HEK293 (cell line): ENCODE measurements around the gene E2F1.
A peak's percentile ranks its signal among the peaks of the same experiment; 100 is the strongest.

Experiments
- BCL11A ChIP-seq: fragments of 450-650 bp; formaldehyde crosslinking; IDR thresholded peaks from 2 replicates; pipeline ENCODE4 v1.5.1; 2016; ENCODE audit warnings: low read depth, missing biosample characterization, missing genetic modification characterization
- GLIS1 ChIP-seq: fragments of 450-650 bp; formaldehyde crosslinking; IDR thresholded peaks from 2 replicates; pipeline ENCODE4 v1.5.1; 2016; ENCODE audit warnings: missing biosample characterization, missing genetic modification characterization
- KLF1 ChIP-seq: fragments of 450-650 bp; formaldehyde crosslinking; IDR thresholded peaks from 2 replicates; pipeline ENCODE4 v1.5.1; 2016; ENCODE audit warnings: missing biosample characterization, missing genetic modification characterization
- REST ChIP-seq: fragments of 450-650 bp; formaldehyde crosslinking; IDR thresholded peaks from 2 replicates; pipeline ENCODE4 v1.5.1; 2016; ENCODE audit warnings: missing biosample characterization, missing genetic modification characterization
- SCRT1 ChIP-seq: fragments of 450-650 bp; formaldehyde crosslinking; IDR thresholded peaks from 2 replicates; pipeline ENCODE4 v1.5.1; 2016; ENCODE audit warnings: missing biosample characterization, missing genetic modification characterization, borderline replicate concordance
- SCRT2 ChIP-seq: fragments of 450-650 bp; formaldehyde crosslinking; IDR thresholded peaks from 2 replicates; pipeline ENCODE4 v1.5.1; 2016; ENCODE audit warnings: missing biosample characterization, missing genetic modification characterization
- SP3 ChIP-seq: fragments of 450-650 bp; formaldehyde crosslinking; IDR thresholded peaks from 2 replicates; pipeline ENCODE4 v1.5.1; 2016; ENCODE audit warnings: missing biosample characterization, missing genetic modification characterization
- ZBTB1 ChIP-seq: fragments of 450-650 bp; formaldehyde crosslinking; IDR thresholded peaks from 2 replicates; pipeline ENCODE4 v1.5.1; 2016; ENCODE audit warnings: missing biosample characterization, missing genetic modification characterization
- ZBTB10 ChIP-seq: fragments of 450-650 bp; formaldehyde crosslinking; IDR thresholded peaks from 2 replicates; pipeline ENCODE4 v1.5.1; 2016; ENCODE audit warnings: missing biosample characterization, missing genetic modification characterization
- ZBTB6 ChIP-seq: fragments of 450-650 bp; formaldehyde crosslinking; IDR thresholded peaks from 2 replicates; pipeline ENCODE4 v1.5.1; 2017; ENCODE audit warnings: missing biosample characterization, missing genetic modification characterization
- ZBTB7A ChIP-seq: fragments of 450-650 bp; formaldehyde crosslinking; IDR thresholded peaks from 2 replicates; pipeline ENCODE4 v1.5.1; 2016; ENCODE audit warnings: low read depth, missing biosample characterization, missing genetic modification characterization
- ZBTB8A ChIP-seq: fragments of 450-650 bp; formaldehyde crosslinking; IDR thresholded peaks from 2 replicates; pipeline ENCODE4 v1.5.1; 2016; ENCODE audit warnings: missing biosample characterization, missing genetic modification characterization
- ZEB2 ChIP-seq: fragments of 450-650 bp; formaldehyde crosslinking; IDR thresholded peaks from 2 replicates; pipeline ENCODE4 v1.5.1; 2016; ENCODE audit warnings: missing biosample characterization, missing genetic modification characterization
- ZIC2 ChIP-seq: fragments of 450-650 bp; formaldehyde crosslinking; IDR thresholded peaks from 2 replicates; pipeline ENCODE4 v1.5.1; 2016; ENCODE audit warnings: missing biosample characterization, missing genetic modification characterization
- ZNF114 ChIP-seq: fragments of 450-650 bp; formaldehyde crosslinking; IDR thresholded peaks from 2 replicates; pipeline ENCODE4 v1.5.0; 2017; ENCODE audit warnings: missing biosample characterization, missing genetic modification characterization
- ZNF132 ChIP-seq: fragments of 450-650 bp; formaldehyde crosslinking; IDR thresholded peaks from 2 replicates; pipeline ENCODE4 v1.5.1; 2017; ENCODE audit warnings: missing biosample characterization, missing genetic modification characterization, borderline replicate concordance
- ZNF148 ChIP-seq: fragments of 450-650 bp; formaldehyde crosslinking; IDR thresholded peaks from 2 replicates; pipeline ENCODE4 v1.5.0; 2017; ENCODE audit warnings: missing biosample characterization, missing genetic modification characterization, borderline replicate concordance
- ZNF174 ChIP-seq: fragments of 450-650 bp; formaldehyde crosslinking; IDR thresholded peaks from 2 replicates; pipeline ENCODE4 v1.5.0; 2017; ENCODE audit warnings: missing biosample characterization, mild to moderate bottlenecking, missing genetic modification characterization
- ZNF202 ChIP-seq: fragments of 450-650 bp; formaldehyde crosslinking; IDR thresholded peaks from 2 replicates; pipeline ENCODE4 v1.5.1; 2016; ENCODE audit warnings: missing biosample characterization, missing genetic modification characterization, borderline replicate concordance
- ZNF214 ChIP-seq: fragments of 450-650 bp; formaldehyde crosslinking; IDR thresholded peaks from 2 replicates; pipeline ENCODE4 v1.5.1; 2017; ENCODE audit warnings: missing biosample characterization, mild to moderate bottlenecking, missing genetic modification characterization, borderline replicate concordance
- ZNF302 ChIP-seq: fragments of 450-650 bp; formaldehyde crosslinking; IDR thresholded peaks from 2 replicates; pipeline ENCODE4 v1.5.1; 2016; ENCODE audit warnings: missing biosample characterization, missing genetic modification characterization, low read depth
- ZNF362 ChIP-seq: fragments of 450-650 bp; formaldehyde crosslinking; IDR thresholded peaks from 2 replicates; pipeline ENCODE4 v1.5.1; 2016; ENCODE audit warnings: missing biosample characterization, missing genetic modification characterization
- ZNF37A ChIP-seq: fragments of 450-650 bp; IDR thresholded peaks from 2 replicates; pipeline ENCODE4 v1.5.1; 2018; ENCODE audit warnings: missing biosample characterization, missing genetic modification characterization
- ZNF423 ChIP-seq: fragments of 450-650 bp; formaldehyde crosslinking; IDR thresholded peaks from 2 replicates; pipeline ENCODE4 v1.5.1; 2016; ENCODE audit warnings: missing biosample characterization, missing genetic modification characterization
- ZNF529 ChIP-seq: fragments of 450-650 bp; formaldehyde crosslinking; IDR thresholded peaks from 2 replicates; pipeline ENCODE4 v1.5.1; 2017; ENCODE audit warnings: missing genetic modification characterization, missing biosample characterization; ENCODE audit not compliant: insufficient replicate concordance
- ZNF549 ChIP-seq: fragments of 450-650 bp; IDR thresholded peaks from 2 replicates; pipeline ENCODE4 v1.5.1; 2018; ENCODE audit warnings: missing biosample characterization, missing genetic modification characterization, mild to moderate bottlenecking, inconsistent platforms, moderate library complexity
- ZNF560 ChIP-seq: fragments of 450-650 bp; formaldehyde crosslinking; IDR thresholded peaks from 2 replicates; pipeline ENCODE4 v1.5.1; 2017; ENCODE audit warnings: missing biosample characterization, missing genetic modification characterization, borderline replicate concordance
- ZNF670 ChIP-seq: fragments of 450-650 bp; formaldehyde crosslinking; IDR thresholded peaks from 2 replicates; pipeline ENCODE4 v1.5.1; 2016; ENCODE audit warnings: missing biosample characterization, missing genetic modification characterization, low read depth
- ZSCAN16 ChIP-seq: fragments of 450-650 bp; formaldehyde crosslinking; IDR thresholded peaks from 2 replicates; pipeline ENCODE4 v1.5.1; 2016; ENCODE audit warnings: missing biosample characterization, missing genetic modification characterization

The E2F1 gene

GRCh38 chr20:33686100-33686983 lies at the start of gene E2F1 (continued):
- TF ChIP-seq ZNF202 (tag by site-specific recombination) (no peak), ZIC2 (tag by site-specific recombination) (no peak), ZNF132 (no peak), GLIS1 (tag by site-specific recombination) (peak; percentile 30; the same call in 1 of the 2 replicates), ZNF529 (tag by site-specific recombination) (no peak), BCL11A (tag by site-specific recombination) (no peak), ZBTB7A (no peak), ZEB2 (no peak), ZBTB8A (tag by site-specific recombination) (no peak), ZBTB6 (peak; percentile 7; the same call in 1 of the 2 replicates), ZNF362 (tag by site-specific recombination) (no peak), ZNF37A (tag by site-specific recombination) (no peak), ZNF670 (tag by site-specific recombination) (no peak), SCRT2 (tag by site-specific recombination) (peak; percentile 92), ZBTB10 (tag by site-specific recombination) (no peak), ZNF214 (tag by site-specific recombination) (no peak), ZSCAN16 (tag by site-specific recombination) (0 out of 2 replicates have a peak, but pooled peaks have one; percentile 60), SCRT1 (tag by site-specific recombination) (peak; percentile 82), REST (no peak), ZNF423 (tag by site-specific recombination) (no peak), KLF1 (tag by site-specific recombination) (no peak), SP3 (peak; percentile 88), ZBTB1 (tag by site-specific recombination) (peak; percentile 50; the same call in 1 of the 2 replicates), ZNF114 (tag by site-specific recombination) (no peak), ZNF174 (tag by site-specific recombination) (no peak), ZNF549 (no peak), ZNF148 (tag by site-specific recombination) (no peak), ZNF560 (tag by site-specific recombination) (no peak), ZNF302 (tag by site-specific recombination) (no peak)
